Upper lobe of left lung (tissue), 6 donors: ENCODE data around the gene RNF166. TPM values are rescaled to one million over a fixed set of nuclear protein-coding genes. Genes with fewer than 3 reads are reported as not detected.
A peak's percentile ranks its signal among the peaks of the same experiment; 100 is the strongest.

Source experiments
- ATAC-seq, 2 donors: fragments of 200-7000 bp; cut with Tn5 transposase; one replicate each; pipeline ENCODE4 v1.9.1; 2022; ENCODE audit warnings: mild to moderate bottlenecking in 2 of 2, moderate library complexity in 2 of 2; ENCODE audit not compliant: low FRiP score in 2 of 2
- DNase-seq, 2 donors: peaks; one replicate each; pipeline ENCODE4 v3.0.0-alpha.2; 2019 to 2020
- H3K27ac ChIP-seq, 4 donors: fragments of 200-600 bp; sonication (generic); one replicate each; pipeline ENCODE4 v1.5.1; 2016 to 2019
- H3K27me3 ChIP-seq, 4 donors: fragments of 200-600 bp; sonication (generic); one replicate each; pipeline ENCODE4 v1.5.1; 2017 to 2019
- H3K36me3 ChIP-seq, 4 donors: fragments of 200-600 bp; sonication (generic); one replicate each; pipeline ENCODE4 v1.5.1; 2016 to 2019
- H3K4me1 ChIP-seq, 4 donors: fragments of 200-600 bp; sonication (generic); one replicate each; pipeline ENCODE4 v1.5.1; 2018 to 2019
- H3K4me3 ChIP-seq, 4 donors: fragments of 200-600 bp; sonication (generic); one replicate each; pipeline ENCODE4 v1.5.1; 2017 to 2019; ENCODE audit warnings: mild to moderate bottlenecking in 2 of 4, moderate library complexity in 1 of 4
- H3K9me3 ChIP-seq, 4 donors: fragments of 200-600 bp; sonication (generic); one replicate each; pipeline ENCODE4 v1.5.1; 2018 to 2019
- EP300 ChIP-seq, 4 donors: sonication (generic); formaldehyde crosslinking; IDR thresholded peaks; one replicate each; pipeline ENCODE4 v1.5.1; 2017; ENCODE audit warnings: antibody characterized with exemption in 4 of 4, control low read depth in 2 of 4
- POLR2A ChIP-seq, 4 donors: fragments of 450-650 bp; IDR thresholded peaks; one replicate each; pipeline ENCODE4 v1.5.1; 2016 to 2017; ENCODE audit warnings: antibody characterized with exemption in 4 of 4, mild to moderate bottlenecking in 2 of 4
- POLR2AphosphoS5 ChIP-seq, 2 donors: sonication (generic); formaldehyde crosslinking; IDR thresholded peaks; one replicate each; pipeline ENCODE4 v1.5.1; 2017; ENCODE audit warnings: antibody characterized with exemption in 2 of 2
- WGBS, 2 donors: methylation state at CpG; one replicate each; pipeline ENCODE4 v1.1.5; 2017 to 2018; 5-methylcytosine and 5-hydroxymethylcytosine counted together
- total RNA-seq, 6 donors: library from RNA; depleted of rRNA in 4 of 6; stranded (reverse); fragments of >200 nt in 4 of 6; gene quantifications; one replicate each; pipeline versions ENCODE4 v1.1.0 to v1.2.1, GENCODE V29; 2016 to 2021
- TF ChIP-seq, protein P1 (sequence below), 6 experiments: fragments of 450-650 bp in 4 of 6; fragments of 200-600 bp in 2 of 6; sonication (generic) in 2 of 6; IDR thresholded peaks; one replicate each; pipeline ENCODE4 v1.5.1; 2016 to 2019; ENCODE audit warnings: antibody characterized with exemption in 6 of 6
- donor health status: DM: no; HTN: no; CAD: no; lungs with moderate emphysema.
- donor health status: DM: no; HTN: yes; CAD: no; lungs with severe emphysema.

RNF166 gene
- total RNA-seq, 6 donors from 2014 or later: 23.2 to 101 (median 64.6) TPM

DNA sequence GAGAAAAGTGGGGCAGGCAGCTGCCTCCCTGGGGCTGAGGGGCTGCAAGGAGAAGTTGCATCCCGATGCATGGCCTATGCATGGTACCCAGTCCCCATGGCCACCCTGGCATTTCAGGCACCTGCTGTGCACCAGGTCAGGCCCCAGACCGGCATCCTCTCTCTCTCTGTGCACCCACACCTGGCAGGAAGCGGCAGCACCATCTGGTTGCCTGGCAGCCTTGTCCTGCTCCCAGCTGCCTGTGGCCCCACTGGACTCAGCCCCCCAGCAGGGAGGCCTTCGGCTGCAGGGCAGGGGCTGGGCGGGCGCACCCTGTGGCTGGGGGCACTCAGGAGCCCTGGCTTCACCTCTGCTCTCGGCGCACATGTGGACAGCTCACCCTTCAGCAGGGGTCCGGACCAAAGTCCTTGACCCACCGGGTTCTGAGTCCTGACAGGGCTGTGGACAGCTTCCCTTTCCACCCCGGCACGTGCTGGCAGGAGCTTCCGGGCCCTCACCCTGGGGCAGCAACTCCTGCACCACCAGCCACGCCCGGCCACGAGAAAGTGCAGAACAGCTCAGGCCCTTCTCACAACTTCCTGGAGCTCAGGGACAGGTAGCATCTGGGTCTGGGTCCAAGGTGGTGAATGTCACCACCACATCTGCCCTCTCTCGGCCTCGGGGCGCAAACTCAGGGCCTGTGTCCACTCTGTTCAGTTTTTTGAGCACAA lies 36.8 kb upstream of the RNF166 start:
- Histone ChIP-seq H3K4me3 (no peak overlapping the region), H3K27me3 (no peaks in the 10 kb centered on the region), H3K27ac (no peak overlapping the region), H3K4me1 (peaks cover 26 to 34% (median 33%) of the 10 kb centered on the region in 4 donors), H3K36me3 (peaks cover 0 to 54% (median 33%) of the 10 kb centered on the region in 4 donors), H3K9me3 (no peaks in the 10 kb centered on the region)
- WGBS, 2 donors: 0 to 95% methylated on average over 1 to 13 of the region's 19 CpGs
- DNase-seq: peak in 1 of 2 donors; percentile 71
- TF ChIP-seq POLR2AphosphoS5 (IDR thresholded peaks at IDR 0.05) (no peak), EP300 (IDR thresholded peaks at IDR 0.05) (no peak), POLR2A (IDR thresholded peaks at IDR 0.05) (no peak)
- TF ChIP-seq, protein P1, sequence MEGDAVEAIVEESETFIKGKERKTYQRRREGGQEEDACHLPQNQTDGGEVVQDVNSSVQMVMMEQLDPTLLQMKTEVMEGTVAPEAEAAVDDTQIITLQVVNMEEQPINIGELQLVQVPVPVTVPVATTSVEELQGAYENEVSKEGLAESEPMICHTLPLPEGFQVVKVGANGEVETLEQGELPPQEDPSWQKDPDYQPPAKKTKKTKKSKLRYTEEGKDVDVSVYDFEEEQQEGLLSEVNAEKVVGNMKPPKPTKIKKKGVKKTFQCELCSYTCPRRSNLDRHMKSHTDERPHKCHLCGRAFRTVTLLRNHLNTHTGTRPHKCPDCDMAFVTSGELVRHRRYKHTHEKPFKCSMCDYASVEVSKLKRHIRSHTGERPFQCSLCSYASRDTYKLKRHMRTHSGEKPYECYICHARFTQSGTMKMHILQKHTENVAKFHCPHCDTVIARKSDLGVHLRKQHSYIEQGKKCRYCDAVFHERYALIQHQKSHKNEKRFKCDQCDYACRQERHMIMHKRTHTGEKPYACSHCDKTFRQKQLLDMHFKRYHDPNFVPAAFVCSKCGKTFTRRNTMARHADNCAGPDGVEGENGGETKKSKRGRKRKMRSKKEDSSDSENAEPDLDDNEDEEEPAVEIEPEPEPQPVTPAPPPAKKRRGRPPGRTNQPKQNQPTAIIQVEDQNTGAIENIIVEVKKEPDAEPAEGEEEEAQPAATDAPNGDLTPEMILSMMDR (IDR thresholded peaks at IDR 0.05): no peak
- ATAC-seq: no peak

DNA sequence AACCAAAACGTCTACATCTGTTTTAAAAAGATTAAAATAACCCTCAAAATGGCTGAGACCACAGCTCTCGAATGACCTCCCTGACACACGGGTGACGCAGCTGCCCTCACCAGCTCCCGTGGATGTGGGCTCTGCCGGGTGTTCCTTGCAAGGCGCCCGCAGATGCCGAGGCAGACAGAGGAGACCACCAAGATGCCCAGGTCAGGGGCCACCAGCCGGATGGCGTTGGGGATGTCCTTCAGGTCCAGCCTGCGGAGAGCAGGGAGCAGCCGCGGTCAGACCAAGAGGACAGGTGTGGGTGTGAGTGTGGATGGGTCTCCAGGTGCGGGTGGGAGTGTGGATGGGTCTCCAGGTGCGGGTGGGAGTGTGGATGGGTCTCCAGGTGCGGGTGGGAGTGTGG lies 35.2 kb upstream of the RNF166 start:
- Histone ChIP-seq H3K9me3 (no peaks in the 10 kb centered on the region), H3K4me3 (no peak overlapping the region), H3K27me3 (no peaks in the 10 kb centered on the region), H3K36me3 (peaks cover 0 to 65% (median 36%) of the 10 kb centered on the region in 4 donors), H3K4me1 (peaks cover 26 to 40% (median 31%) of the 10 kb centered on the region in 4 donors), H3K27ac (no peak overlapping the region)
- ATAC-seq (no peak), DNase-seq (peak in 1 of 2 donors; percentile 70)
- 71 to 89% methylated on average over 3 to 17 of the region's 17 CpGs for WGBS, 2 donors
- TF ChIP-seq, protein P1 (IDR thresholded peaks at IDR 0.05): no peak
- no peak for TF ChIP-seq EP300 (IDR thresholded peaks at IDR 0.05)
- TF ChIP-seq POLR2A (IDR thresholded peaks at IDR 0.05): no peak
- TF ChIP-seq POLR2AphosphoS5 (IDR thresholded peaks at IDR 0.05): no peak

DNA sequence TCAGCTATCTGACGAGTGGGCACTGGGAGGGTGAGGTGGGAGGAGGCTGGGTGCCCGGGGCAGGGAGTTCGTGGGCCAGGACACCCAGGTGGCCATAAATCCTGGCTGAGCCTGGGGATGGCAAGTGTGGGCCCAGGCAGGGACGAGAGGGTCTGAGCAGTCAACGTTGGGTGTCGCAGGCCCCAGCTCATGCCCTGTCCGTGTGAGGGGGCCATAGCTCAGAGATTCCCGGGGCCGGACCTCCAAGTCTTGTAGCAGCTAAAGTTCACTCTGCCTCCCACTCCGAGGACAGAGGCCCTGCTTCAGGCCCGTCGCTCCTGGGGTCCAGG lies 34.5 kb upstream of the RNF166 start:
- TF ChIP-seq, protein P1 (IDR thresholded peaks at IDR 0.05): no peak
- TF ChIP-seq EP300 (IDR thresholded peaks at IDR 0.05): no peak
- TF ChIP-seq POLR2AphosphoS5 (IDR thresholded peaks at IDR 0.05): no peak
- no peak for TF ChIP-seq POLR2A (IDR thresholded peaks at IDR 0.05)
- no peak overlapping the region for H3K4me3 ChIP-seq
- H3K27me3 ChIP-seq: no peaks in the 10 kb centered on the region
- H3K27ac ChIP-seq: no peak overlapping the region
- DNase-seq (peak in 1 of 2 donors; percentile 75), ATAC-seq (no peak)
- no peaks in the 10 kb centered on the region for H3K9me3 ChIP-seq
- peaks cover 19 to 33% (median 24%) of the 10 kb centered on the region in 4 donors for H3K4me1 ChIP-seq
- H3K36me3 ChIP-seq: peaks cover 0 to 72% (median 42%) of the 10 kb centered on the region in 4 donors
- WGBS, 2 donors: 92% methylated on average over 12 of the region's 12 CpGs; no CpG with 5 or more reads in 1 of the 2 donors

DNA sequence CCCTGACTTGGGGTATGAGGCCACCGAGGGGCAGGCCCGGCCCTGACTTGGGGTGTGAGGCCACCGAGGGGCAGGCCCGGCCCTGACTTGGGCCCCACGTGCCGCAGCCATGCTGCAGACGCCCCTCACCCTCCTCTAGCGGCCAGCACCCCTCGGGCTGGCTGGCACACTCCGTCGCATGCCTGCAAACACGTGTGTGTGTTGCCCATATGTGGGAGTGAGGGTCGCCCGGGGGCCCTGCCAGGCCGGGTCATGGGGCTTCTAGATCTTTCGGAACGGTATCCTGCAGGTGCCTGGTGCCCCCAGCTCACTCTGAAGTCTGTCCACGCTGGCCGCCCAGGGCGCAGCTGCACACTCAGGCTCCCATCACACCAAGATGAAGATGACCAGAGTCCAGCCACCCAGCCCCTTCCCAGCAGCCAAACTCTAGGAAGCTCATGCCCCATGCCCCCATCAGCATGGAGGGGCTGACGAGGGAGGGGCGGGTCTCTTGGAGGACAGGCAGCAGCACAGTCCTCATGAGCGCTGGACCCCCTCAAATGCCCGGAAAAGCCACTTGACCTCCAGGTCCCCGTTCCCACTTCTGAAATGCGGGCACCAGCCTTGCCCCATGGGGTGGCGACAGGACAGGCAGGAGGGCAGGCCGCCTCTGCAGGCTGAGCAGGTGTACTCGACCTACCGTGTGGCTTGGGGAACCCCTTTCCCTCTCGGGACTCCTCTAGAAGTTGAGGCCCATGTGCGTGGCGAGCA lies 33.9 kb upstream of the RNF166 start:
- ATAC-seq (no peak), DNase-seq (peak in 1 of 2 donors; percentile 82)
- no peak overlapping the region for H3K4me3 ChIP-seq
- H3K9me3 ChIP-seq: no peaks in the 10 kb centered on the region
- H3K36me3 ChIP-seq: peaks cover 0 to 77% (median 46%) of the 10 kb centered on the region in 4 donors
- WGBS, 2 donors: 87 to 89% methylated on average over 10 to 19 of the region's 33 CpGs
- H3K27ac ChIP-seq: no peak overlapping the region
- H3K27me3 ChIP-seq: no peaks in the 10 kb centered on the region
- TF ChIP-seq POLR2AphosphoS5 (IDR thresholded peaks at IDR 0.05) (no peak), EP300 (IDR thresholded peaks at IDR 0.05) (no peak), POLR2A (IDR thresholded peaks at IDR 0.05) (no peak)
- TF ChIP-seq, protein P1 (IDR thresholded peaks at IDR 0.05): no peak
- H3K4me1 ChIP-seq: peaks cover 14 to 28% (median 21%) of the 10 kb centered on the region in 4 donors
